Measurements from ENCODE around the gene DNAJB4.

DNA sequence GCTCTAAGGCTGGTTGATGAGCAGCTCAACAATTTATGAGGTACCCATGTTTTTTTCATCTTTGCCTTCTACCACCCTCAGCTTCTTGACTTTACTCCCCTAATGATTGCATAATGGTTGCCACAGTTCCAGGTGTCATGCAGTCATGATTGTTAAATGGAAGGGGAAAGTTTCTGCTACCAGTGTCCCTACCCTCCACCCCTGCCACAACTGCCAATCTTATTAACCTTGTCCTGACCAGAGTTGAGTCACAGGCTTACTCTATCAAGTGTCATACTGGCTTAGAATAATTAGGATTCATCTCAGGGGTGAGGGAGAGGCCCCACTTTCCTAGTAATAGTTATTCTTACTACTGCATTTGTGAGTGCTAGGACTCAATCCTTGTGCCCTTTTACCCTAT lies 17.9 kb upstream of the DNAJB4 start:
- TF ChIP-seq EZH2 (IDR thresholded peaks at IDR 0.05) (no peak), POLR2AphosphoS5 (IDR thresholded peaks at IDR 0.05; ENCODE audit: borderline replicate concordance, low read depth, low read length) (no peak), FOXP2 (optimal IDR thresholded peaks at IDR 0.05; ENCODE audit: control extremely low read depth, extremely low read length, insufficient read depth) (no peak)
